ENCODE data around the gene TIPRL.

GRCh38 chr1:168223261-168223660 is 44.5 kb downstream of the TIPRL start:
- TF ChIP-seq ZSCAN20 (CRISPR knock-in tag; IDR thresholded peaks at IDR 0.05) (no peak), SMC3 (IDR thresholded peaks at IDR 0.05) (no peak), CTCF (IDR thresholded peaks at IDR 0.05) (no peak), HOXB13 (CRISPR knock-in tag; IDR thresholded peaks at IDR 0.05; ENCODE audit: low read depth) (no peak), MYC (IDR thresholded peaks at IDR 0.05; ENCODE audit: borderline replicate concordance, low read length) (no peak), POLR2AphosphoS2 (conservative IDR thresholded peaks at IDR 0.05; ENCODE audit: low read length) (no peak), E2F6 (IDR thresholded peaks at IDR 0.05; ENCODE audit: borderline replicate concordance, low read depth) (no peak), HDAC2 (IDR thresholded peaks at IDR 0.05) (no peak), RAD21 (conservative IDR thresholded peaks at IDR 0.05 in 1 of 2, IDR thresholded peaks at IDR 0.05 in 1 of 2) (no peak)

Measured in A549 (cell line).